Peyer's patch (tissue), 4 donors: ENCODE data around the gene MMP11. TPM values are rescaled to one million over a fixed set of nuclear protein-coding genes. Genes with fewer than 3 reads are reported as not detected.

Experiments used
- DNase-seq, 3 donors: peaks; one replicate each; pipeline ENCODE4 v3.0.0-alpha.2; 2017 to 2019
- H3K27ac ChIP-seq, 4 donors: fragments of 200-600 bp; sonication (generic); one replicate each; pipeline ENCODE4 v1.5.1; 2016 to 2019
- H3K27me3 ChIP-seq, 2 donors: fragments of 200-600 bp; sonication (generic); one replicate each; pipeline ENCODE4 v1.5.1; 2019
- H3K36me3 ChIP-seq, 3 donors: fragments of 200-600 bp; sonication (generic); one replicate each; pipeline ENCODE4 v1.5.1; 2016 to 2019
- H3K4me1 ChIP-seq, 4 donors: fragments of 200-600 bp; sonication (generic); one replicate each; pipeline ENCODE4 v1.5.1; 2016 to 2019
- H3K4me3 ChIP-seq, 4 donors: fragments of 200-600 bp; sonication (generic); 1 replicate in 3 of 4; 2 replicates in 1 of 4; pipeline ENCODE4 v1.5.1; 2016 to 2019; ENCODE audit warnings: mild to moderate bottlenecking in 1 of 4
- H3K9me3 ChIP-seq, 4 donors: fragments of 200-600 bp; sonication (generic); one replicate each; pipeline ENCODE4 v1.5.1; 2016 to 2019; ENCODE audit warnings: mild to moderate bottlenecking in 1 of 4
- CTCF ChIP-seq, 6 experiments: fragments of 450-650 bp in 4 of 6; fragments of 200-600 bp in 2 of 6; sonication (generic) in 1 of 6; IDR thresholded peaks; one replicate each; pipeline ENCODE4 v1.5.1; 2017 to 2019; ENCODE audit warnings: antibody characterized with exemption in 6 of 6, mild to moderate bottlenecking in 3 of 6, moderate library complexity in 1 of 6
- POLR2A ChIP-seq, 2 donors: fragments of 450-650 bp; IDR thresholded peaks; one replicate each; pipeline ENCODE4 v1.5.1; 2017; ENCODE audit warnings: antibody characterized with exemption in 2 of 2, mild to moderate bottlenecking in 2 of 2, moderate library complexity in 2 of 2
- total RNA-seq, 4 donors: library from RNA; depleted of rRNA; stranded (reverse); fragments of >200 nt; gene quantifications; one replicate each; pipeline ENCODE4 v1.1.0, GENCODE V29; 2016

Gene MMP11
- total RNA-seq, 4 donors from 2014 or later: 2.9 to 19.5 (median 13.7) TPM

GRCh38 chr22:23751441-23751996 is 21.1 kb upstream of the MMP11 start:
- Histone ChIP-seq H3K27me3 (no peaks in the 10 kb centered on the region), H3K9me3 (no peaks in the 10 kb centered on the region), H3K36me3 (no peaks in the 10 kb centered on the region), H3K4me3 (peak overlapping the region; percentile 54 to 79 (median 68)), H3K4me1 (peaks cover 0 to 14% (median 2%) of the 10 kb centered on the region in 4 donors), H3K27ac (peak overlapping the region; percentile 84 to 90 (median 89))
- DNase-seq: peak in 1 of 3 donors; percentile 60
- TF ChIP-seq CTCF (IDR thresholded peaks at IDR 0.05): no peak
- TF ChIP-seq POLR2A (IDR thresholded peaks at IDR 0.05): peak in 1 of 2 donors; percentile 7

- no peaks in the 10 kb centered on the region for H3K27me3 ChIP-seq
- peaks cover 0 to 14% (median 2%) of the 10 kb centered on the region in 4 donors for H3K4me1 ChIP-seq
- peak overlapping the region in 2 of 4 donors; percentile 84 to 89 for H3K27ac ChIP-seq
- H3K4me3 ChIP-seq: peak overlapping the region in 3 of 4 donors; percentile 54 to 79 (median 68)
- no peak for TF ChIP-seq POLR2A (IDR thresholded peaks at IDR 0.05)
- no peak for TF ChIP-seq CTCF (IDR thresholded peaks at IDR 0.05)
- H3K9me3 ChIP-seq: no peaks in the 10 kb centered on the region
- peak in 2 of 3 donors; percentile 88 for DNase-seq
- H3K36me3 ChIP-seq: no peaks in the 10 kb centered on the region
Measured at GRCh38 chr22:23752090-23752691, 20.5 kb upstream of the MMP11 start.

DNA sequence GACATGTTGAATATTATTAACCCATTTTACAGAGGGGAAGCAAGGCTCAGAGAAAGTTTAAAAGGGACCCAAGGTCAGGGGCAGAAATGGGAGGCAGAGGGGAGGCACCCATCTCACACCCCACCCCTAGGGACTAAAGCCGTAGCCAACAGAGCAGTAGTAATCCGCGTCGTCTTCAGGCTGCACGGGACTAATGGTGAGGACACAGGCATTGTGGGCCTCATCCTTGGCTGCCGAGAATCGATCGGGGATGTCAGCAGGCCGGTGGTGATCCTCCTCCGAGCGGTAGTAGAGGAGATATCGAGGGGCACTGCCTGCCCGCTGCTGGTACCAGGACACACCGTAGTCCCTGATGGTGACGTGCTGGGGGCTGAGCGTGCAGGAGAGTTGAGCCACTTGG is 19.9 kb upstream of the MMP11 start:
- Histone ChIP-seq H3K4me1 (peaks cover 0 to 14% (median 2%) of the 10 kb centered on the region in 4 donors), H3K27ac (peak overlapping the region in 2 of 4 donors; percentile 84 to 89), H3K27me3 (no peaks in the 10 kb centered on the region), H3K9me3 (no peaks in the 10 kb centered on the region), H3K36me3 (no peaks in the 10 kb centered on the region), H3K4me3 (peak overlapping the region in 2 of 4 donors; percentile 38 to 54)
- TF ChIP-seq POLR2A (IDR thresholded peaks at IDR 0.05) (no peak), CTCF (IDR thresholded peaks at IDR 0.05) (no peak)
- DNase-seq: peak in 2 of 3 donors; percentile 64 to 66

DNA sequence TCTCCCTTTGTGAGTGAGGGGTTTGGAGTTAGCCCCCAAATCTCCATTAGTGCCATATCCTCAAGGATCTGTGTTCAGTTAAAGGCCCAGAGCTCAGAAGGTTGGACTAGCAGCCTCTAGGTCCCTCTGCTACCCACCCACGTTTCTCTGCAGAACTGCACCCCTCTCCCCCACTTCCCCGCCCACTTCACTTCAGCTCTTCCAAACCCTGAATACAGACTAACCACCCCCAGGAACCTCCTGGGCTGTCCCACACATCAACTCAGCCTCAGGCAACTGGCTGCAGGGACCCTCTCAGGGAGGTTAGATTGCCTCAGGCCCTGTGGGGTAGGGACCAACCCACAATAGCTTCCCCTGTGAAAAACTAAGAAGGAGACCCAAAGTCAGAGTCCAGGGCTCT is 19.3 kb upstream of the MMP11 start:
- DNase-seq: peak in 1 of 3 donors; percentile 53
- H3K9me3 ChIP-seq: no peaks in the 10 kb centered on the region
- H3K4me1 ChIP-seq: peaks cover 0 to 14% (median 2%) of the 10 kb centered on the region in 4 donors
- H3K4me3 ChIP-seq: peak overlapping the region in 2 of 4 donors; percentile 38 to 54
- H3K36me3 ChIP-seq: no peaks in the 10 kb centered on the region
- TF ChIP-seq CTCF (IDR thresholded peaks at IDR 0.05) (no peak), POLR2A (IDR thresholded peaks at IDR 0.05) (no peak)
- no peaks in the 10 kb centered on the region for H3K27me3 ChIP-seq
- peak overlapping the region in 2 of 4 donors; percentile 84 to 89 for H3K27ac ChIP-seq

DNA sequence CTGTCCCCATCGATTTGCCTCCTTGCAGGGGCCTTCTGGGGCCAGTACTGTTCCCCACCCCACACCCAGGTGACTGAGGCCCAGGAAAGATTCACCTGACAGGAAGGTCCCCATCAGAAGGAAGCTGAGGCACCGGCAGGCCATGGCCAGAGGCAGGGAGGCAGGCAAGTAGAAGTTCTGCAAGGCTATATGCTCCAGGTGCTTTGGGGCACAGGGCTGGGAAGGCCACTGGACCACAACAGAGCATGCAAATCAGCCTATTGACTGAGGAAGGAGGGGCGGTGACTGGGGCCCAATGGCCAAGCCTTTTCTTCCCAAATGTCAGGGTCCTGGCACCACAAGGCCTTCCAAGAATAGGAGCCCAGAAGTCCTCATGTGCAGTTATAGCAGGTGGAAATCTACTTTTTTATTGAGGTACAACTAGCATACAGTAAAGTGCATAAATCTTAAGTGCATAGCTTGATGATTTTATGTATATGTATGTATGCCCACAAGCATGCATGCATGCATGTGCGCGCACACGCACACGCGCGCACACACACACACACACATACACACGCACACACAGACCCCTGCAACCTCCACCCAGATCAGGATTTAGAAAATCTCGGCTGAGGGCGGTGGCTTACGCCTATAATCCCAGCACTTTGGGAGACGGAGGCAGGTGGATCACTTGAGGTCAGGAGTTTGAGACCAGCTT is 18.3 kb upstream of the MMP11 start, which contains the start of gene VPREB3:
TSS of gene VPREB3 (minus strand) at position 206 of the 700 bp plus-strand sequence. CDS start at position 144, 62 bp downstream.
- Histone ChIP-seq H3K27ac (peak within 1 kb of the TSS in 2 of 4 donors; percentile 84 to 89), H3K4me1 (peaks cover 0 to 14% (median 2%) of the 10 kb centered on the region in 4 donors), H3K27me3 (no peaks in the 10 kb centered on the region), H3K9me3 (no peaks in the 10 kb centered on the region), H3K4me3 (peak within 1 kb of the TSS in 2 of 4 donors; percentile 38 to 54), H3K36me3 (no peaks in the 10 kb centered on the region)
- peak in 2 of 3 donors; percentile 79 to 83 for DNase-seq
- no peak for TF ChIP-seq CTCF (IDR thresholded peaks at IDR 0.05)
- no peak for TF ChIP-seq POLR2A (IDR thresholded peaks at IDR 0.05)
